Measurements from ENCODE around the gene C12orf57. TPM values are rescaled to one million over a fixed set of nuclear protein-coding genes. Genes with fewer than 3 reads are reported as not detected.
A peak's percentile ranks its signal among the peaks of the same experiment; 100 is the strongest.

The C12orf57 gene
- total and polyA plus RNA-seq, 9 of the 15 experiments (the other 6 are each of a cell fraction or from before 2014, with no cell fraction given), result 26.7 to 191 (median 107) TPM

- intact Hi-C loops (cut with micrococcal nuclease), result no loop called here
- in situ Hi-C loops (cut with MboI), result no loop called here
- Histone ChIP-seq H3K9me1 (ENCODE audit: control insufficient read depth, insufficient read depth, low read length) (no peaks in the 10 kb centered on the region), H3K79me2 (ENCODE audit: control insufficient read depth, insufficient read depth, low read length) (peaks cover 13% of the 10 kb centered on the region), H2AFZ (ENCODE audit: low read depth, low read length) (no peak overlapping the region), H3K4me3 (no peak overlapping the region), H3K36me3 (ENCODE audit: control insufficient read depth, insufficient read depth, low read length) (peaks cover 4% of the 10 kb centered on the region; the same call in 1 of the 3 replicates), H3K9me3 (replicated peaks; ENCODE audit: control insufficient read depth, insufficient read depth, low read depth, low read length) (no peaks in the 10 kb centered on the region), H3K27me3 (ENCODE audit: control insufficient read depth in 2 of 2, insufficient read depth in 2 of 2, low read length in 2 of 2) (no peaks in the 10 kb centered on the region), H4K20me1 (replicated peaks; ENCODE audit: control insufficient read depth, insufficient read depth, low read length) (no peaks in the 10 kb centered on the region), H3K4me1 (replicated peaks in 1 of 2; ENCODE audit: control insufficient read depth in 2 of 2, insufficient read depth in 2 of 2, low read length in 2 of 2) (peaks cover 13 to 54% of the 10 kb centered on the region in 2 experiments), H3K27ac (ENCODE audit: extremely low read depth, low read depth, low read length) (no peak overlapping the region), H3K4me2 (ENCODE audit: insufficient read depth, low read length) (no peak overlapping the region), H3K9ac (ENCODE audit: insufficient read depth in 1 of 2, low read depth in 2 of 2, low read length in 2 of 2) (no peak overlapping the region)
- ChIA-PET CTCF (ENCODE audit: low intra/inter-chr PET ratio) (no interaction called here), POLR2A (interaction anchor here (0.7 to 6.3 kb wide), 4 partner anchors 11 to 27 kb away, joined by 3 to 98 read pairs (median 4); no protein-coding TSS in a partner anchor)
- FAIRE-seq (no peak), ATAC-seq (no peak), DNase-seq (ENCODE audit: extremely low read depth in 1 of 4, low spot score in 3 of 4) (no peak)
- no peak for TF ChIP-seq NFIC (IDR thresholded peaks at IDR 0.05)
- TF ChIP-seq ZFP36 (IDR thresholded peaks at IDR 0.05; ENCODE audit: low read depth, low read length, partially characterized antibody), result peak; percentile 55
- 79% methylated on average over 4 of the region's 8 CpGs for WGBS (ENCODE audit: insufficient coverage, low coverage, missing lambda C conversion rate)
- BruUV-seq (replicated peaks), result no TSS peak
Measured at GRCh38 chr12:6947615-6948014, 3.8 kb downstream of the C12orf57 start.

GRCh38 chr12:6948873-6949594, 5.2 kb downstream of the C12orf57 start:
- no peaks in the 10 kb centered on the region for H3K27me3 ChIP-seq (ENCODE audit: control insufficient read depth in 2 of 2, insufficient read depth in 2 of 2, low read length in 2 of 2)
- ATAC-seq (no peak), DNase-seq (ENCODE audit: extremely low read depth in 1 of 4, low spot score in 3 of 4) (no peak), FAIRE-seq (no peak)
- CTCF ChIA-PET (ENCODE audit: low intra/inter-chr PET ratio), result interaction anchor here (0.7 kb wide), 1 partner anchor 160 kb away, joined by 4 read pairs; the partner anchor contains the start of gene C1RL
- H3K4me2 ChIP-seq (ENCODE audit: insufficient read depth, low read length), result no peak overlapping the region
- no peak overlapping the region for H2AFZ ChIP-seq (ENCODE audit: low read depth, low read length)
- peaks cover 4% of the 10 kb centered on the region; the same call in 1 of the 3 replicates for H3K36me3 ChIP-seq (ENCODE audit: control insufficient read depth, insufficient read depth, low read length)
- TF ChIP-seq ZKSCAN8 (CRISPR knock-in tag; IDR thresholded peaks at IDR 0.05) (no peak), MEF2A (IDR thresholded peaks at IDR 0.05; ENCODE audit: control insufficient read depth, low read depth, low read length) (no peak), MCM7 (IDR thresholded peaks at IDR 0.05) (no peak)
- TF ChIP-seq, protein P1, sequence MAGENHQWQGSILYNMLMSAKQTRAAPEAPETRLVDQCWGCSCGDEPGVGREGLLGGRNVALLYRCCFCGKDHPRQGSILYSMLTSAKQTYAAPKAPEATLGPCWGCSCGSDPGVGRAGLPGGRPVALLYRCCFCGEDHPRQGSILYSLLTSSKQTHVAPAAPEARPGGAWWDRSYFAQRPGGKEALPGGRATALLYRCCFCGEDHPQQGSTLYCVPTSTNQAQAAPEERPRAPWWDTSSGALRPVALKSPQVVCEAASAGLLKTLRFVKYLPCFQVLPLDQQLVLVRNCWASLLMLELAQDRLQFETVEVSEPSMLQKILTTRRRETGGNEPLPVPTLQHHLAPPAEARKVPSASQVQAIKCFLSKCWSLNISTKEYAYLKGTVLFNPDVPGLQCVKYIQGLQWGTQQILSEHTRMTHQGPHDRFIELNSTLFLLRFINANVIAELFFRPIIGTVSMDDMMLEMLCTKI (IDR thresholded peaks at IDR 0.05; ENCODE audit: partially characterized antibody), result no peak
- POLR2A ChIA-PET, result interaction anchor here (0.8 to 1.5 kb wide), 2 partner anchors 12 to 77 kb away, joined by 3 read pairs; no protein-coding TSS in a partner anchor
- no peaks in the 10 kb centered on the region for H3K9me3 ChIP-seq (replicated peaks; ENCODE audit: control insufficient read depth, insufficient read depth, low read depth, low read length)
- no TSS peak for BruUV-seq (replicated peaks)
- H3K4me3 ChIP-seq, result no peak overlapping the region
- in situ Hi-C loops (cut with MboI), result no loop called here
- H3K9me1 ChIP-seq (ENCODE audit: control insufficient read depth, insufficient read depth, low read length), result no peaks in the 10 kb centered on the region
- H3K79me2 ChIP-seq (ENCODE audit: control insufficient read depth, insufficient read depth, low read length), result peaks cover 13% of the 10 kb centered on the region
- no peaks in the 10 kb centered on the region for H4K20me1 ChIP-seq (replicated peaks; ENCODE audit: control insufficient read depth, insufficient read depth, low read length)
- WGBS (ENCODE audit: insufficient coverage, low coverage, missing lambda C conversion rate), result 74% methylated on average over 13 of the region's 15 CpGs
- no peak overlapping the region for H3K27ac ChIP-seq (ENCODE audit: extremely low read depth, low read depth, low read length)
- intact Hi-C loops (cut with micrococcal nuclease), result no loop called here
- H3K9ac ChIP-seq (ENCODE audit: insufficient read depth in 1 of 2, low read depth in 2 of 2, low read length in 2 of 2), result peak overlapping the region in 1 of 2 experiments; percentile 32; a peak in 1 of 4 replicates
- peaks cover 19 to 58% of the 10 kb centered on the region in 2 experiments for H3K4me1 ChIP-seq (replicated peaks in 1 of 2; ENCODE audit: control insufficient read depth in 2 of 2, insufficient read depth in 2 of 2, low read length in 2 of 2)
